ENCODE data around the gene PPP1R3A.

DNA sequence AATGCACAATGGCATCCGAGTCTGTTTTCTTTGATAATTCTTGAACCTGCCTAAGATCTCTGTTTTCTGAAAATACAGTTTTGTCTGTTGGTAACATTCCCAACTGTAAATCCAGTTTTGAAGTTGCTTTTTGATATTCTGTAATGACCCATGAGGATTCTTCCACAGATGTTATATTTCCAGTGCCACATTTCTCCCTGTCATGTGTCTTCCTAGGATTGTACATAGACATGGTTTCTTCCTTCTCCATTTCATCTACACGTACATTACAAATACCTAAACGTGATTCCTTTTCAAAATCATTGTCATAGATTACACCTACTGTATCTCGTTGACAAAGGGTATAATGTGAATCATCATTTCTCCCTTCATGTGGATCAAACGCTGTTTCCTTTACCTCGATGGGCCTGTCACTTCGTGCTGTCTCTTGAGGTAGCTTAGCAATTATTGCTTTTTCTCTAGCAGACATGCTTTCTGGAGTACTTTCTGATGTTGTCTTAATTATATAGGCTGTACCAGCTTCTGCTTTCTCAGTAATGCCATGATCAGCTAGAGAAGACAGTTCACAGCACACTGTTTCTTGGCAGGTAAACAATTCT is 40.3 kb downstream of the PPP1R3A start:
- TF ChIP-seq, protein P1, sequence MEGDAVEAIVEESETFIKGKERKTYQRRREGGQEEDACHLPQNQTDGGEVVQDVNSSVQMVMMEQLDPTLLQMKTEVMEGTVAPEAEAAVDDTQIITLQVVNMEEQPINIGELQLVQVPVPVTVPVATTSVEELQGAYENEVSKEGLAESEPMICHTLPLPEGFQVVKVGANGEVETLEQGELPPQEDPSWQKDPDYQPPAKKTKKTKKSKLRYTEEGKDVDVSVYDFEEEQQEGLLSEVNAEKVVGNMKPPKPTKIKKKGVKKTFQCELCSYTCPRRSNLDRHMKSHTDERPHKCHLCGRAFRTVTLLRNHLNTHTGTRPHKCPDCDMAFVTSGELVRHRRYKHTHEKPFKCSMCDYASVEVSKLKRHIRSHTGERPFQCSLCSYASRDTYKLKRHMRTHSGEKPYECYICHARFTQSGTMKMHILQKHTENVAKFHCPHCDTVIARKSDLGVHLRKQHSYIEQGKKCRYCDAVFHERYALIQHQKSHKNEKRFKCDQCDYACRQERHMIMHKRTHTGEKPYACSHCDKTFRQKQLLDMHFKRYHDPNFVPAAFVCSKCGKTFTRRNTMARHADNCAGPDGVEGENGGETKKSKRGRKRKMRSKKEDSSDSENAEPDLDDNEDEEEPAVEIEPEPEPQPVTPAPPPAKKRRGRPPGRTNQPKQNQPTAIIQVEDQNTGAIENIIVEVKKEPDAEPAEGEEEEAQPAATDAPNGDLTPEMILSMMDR (conservative IDR thresholded peaks at IDR 0.05) = no peak
- no peak for TF ChIP-seq ZFX (IDR thresholded peaks at IDR 0.05)

All from C4-2B (cell line).